NK-92 (cell line): ENCODE data around the gene TPSD1.
"Not testable (repeated sequence)": the region's sequence is repeated elsewhere in the genome, so short reads cannot be mapped to it uniquely, and the experiment has no call there.

Source experiments
- DNase-seq: peaks from one replicate; lab custom pipeline; 2025; ENCODE audit not compliant: unreplicated experiment; lab: John Stamatoyannopoulos, UW

Gene TPSD1

GRCh38 chr16:1255276-1256122 is at the start of gene TPSD1:
TSS of gene TPSD1 (plus strand) at chr16:1256069. CDS start at chr16:1256281, 212 bp downstream.
- DNase-seq = not testable (repeated sequence)

- no peak for DNase-seq
Observed at GRCh38 chr16:1206326-1206725, 49.5 kb upstream of the TPSD1 start.

GRCh38 chr16:1206786-1207185 is 49.1 kb upstream of the TPSD1 start:
- no peak for DNase-seq

- no peak for DNase-seq
Observed at GRCh38 chr16:1208239-1208830, 47.5 kb upstream of the TPSD1 start.

GRCh38 chr16:1209081-1209480 is 46.8 kb upstream of the TPSD1 start:
- no peak for DNase-seq

GRCh38 chr16:1210461-1210860 is 45.4 kb upstream of the TPSD1 start:
- no peak for DNase-seq

GRCh38 chr16:1211451-1212268 is 44.2 kb upstream of the TPSD1 start:
- DNase-seq = no peak

- DNase-seq = no peak
Observed at GRCh38 chr16:1212616-1213194, 43.2 kb upstream of the TPSD1 start.

GRCh38 chr16:1213231-1213630 is 42.6 kb upstream of the TPSD1 start:
- no peak for DNase-seq

- no peak for DNase-seq
Observed at GRCh38 chr16:1213796-1214372, 42.0 kb upstream of the TPSD1 start.

- DNase-seq = no peak
Observed at GRCh38 chr16:1214719-1215118, 41.1 kb upstream of the TPSD1 start.

GRCh38 chr16:1215574-1216295 is 40.1 kb upstream of the TPSD1 start:
- no peak for DNase-seq

- no peak for DNase-seq
Observed at GRCh38 chr16:1216296-1216619, 39.6 kb upstream of the TPSD1 start.

GRCh38 chr16:1216681-1217400 is 39.0 kb upstream of the TPSD1 start:
- no peak for DNase-seq

- DNase-seq = no peak
Observed at GRCh38 chr16:1217526-1217925, 38.3 kb upstream of the TPSD1 start.

- no peak for DNase-seq
Observed at GRCh38 chr16:1218061-1218929, 37.6 kb upstream of the TPSD1 start.

- no peak for DNase-seq
Observed at GRCh38 chr16:1218930-1219611, 36.8 kb upstream of the TPSD1 start.

- no peak for DNase-seq
Observed at GRCh38 chr16:1220098-1220728, 35.7 kb upstream of the TPSD1 start.
